Caco-2 (cell line): ENCODE measurements around the gene TLCD3B. TPM values are rescaled to one million over a fixed set of nuclear protein-coding genes. Genes with fewer than 3 reads are reported as not detected.

ENCODE experiments used
- BruUV-seq: library from RNA; stranded (reverse); fragments of 400-500 nt; replicated peaks from 2 replicates; lab custom pipeline; 2021; lab: Mats Ljungman, UMichigan
- CTCF ChIA-PET: fragments of 300-600 bp; sonication (Branson Sonifier 250); formaldehyde crosslinking; loops from one replicate; lab custom pipeline; 2022; ENCODE audit warnings: antibody characterized with exemption; lab: Charles Lee
- POLR2A ChIA-PET: fragments of 300-600 bp; sonication (Branson Sonifier 250); formaldehyde crosslinking; loops from one replicate; lab custom pipeline; 2022; ENCODE audit warnings: antibody characterized with exemption; lab: Charles Lee
- DNase-seq, 2 experiments: peaks; one replicate each; pipeline versions ENCODE4 v3.0.0 to v3.0.0-alpha.2; 2020 to 2022
- H3K27me3 ChIP-seq: replicated peaks from 2 replicates; pipeline ENCODE4 v1.6.0; 2011; ENCODE audit warnings: low read length; ENCODE audit not compliant: control insufficient read depth, insufficient read depth
- H3K36me3 ChIP-seq: 2 replicates; pipeline ENCODE4 v1.5.1; 2011; ENCODE audit warnings: low read length; ENCODE audit not compliant: control insufficient read depth, insufficient read depth
- H3K4me1 ChIP-seq: fragments of 250-450 bp; sonication (Bioruptor Pico); 2 replicates; pipeline ENCODE4 v1.5.1; 2020; ENCODE audit warnings: mild to moderate bottlenecking
- H3K4me3 ChIP-seq: 2 replicates; pipeline ENCODE4 v1.5.1; 2011; ENCODE audit warnings: low read depth, mild to moderate bottlenecking, control low read depth, low read length
- H3K9me3 ChIP-seq: fragments of 250-450 bp; sonication (Bioruptor Pico); 2 replicates; pipeline ENCODE4 v1.5.1; 2020; ENCODE audit warnings: mild to moderate bottlenecking, moderate library complexity
- H3K27ac Mint-ChIP-seq: one replicate; pipeline ENCODE4 v1.8.0; 2022; ENCODE audit warnings: mixed read lengths; ENCODE audit not compliant: unreplicated experiment
- H3K27me3 Mint-ChIP-seq: one replicate; pipeline ENCODE4 v1.8.0; 2022; ENCODE audit warnings: mixed read lengths; ENCODE audit not compliant: insufficient read depth, unreplicated experiment
- H3K36me3 Mint-ChIP-seq: one replicate; pipeline ENCODE4 v1.8.0; 2022; ENCODE audit warnings: mild to moderate bottlenecking, mixed read lengths; ENCODE audit not compliant: insufficient read depth, unreplicated experiment
- H3K4me1 Mint-ChIP-seq: one replicate; pipeline ENCODE4 v1.8.0; 2022; ENCODE audit warnings: low read depth, mixed read lengths; ENCODE audit not compliant: unreplicated experiment
- H3K4me3 Mint-ChIP-seq: one replicate; pipeline ENCODE4 v1.8.0; 2022; ENCODE audit warnings: mild to moderate bottlenecking, moderate library complexity, mixed read lengths; ENCODE audit not compliant: unreplicated experiment
- H3K9me3 Mint-ChIP-seq: one replicate; pipeline ENCODE4 v1.8.0; 2022; ENCODE audit warnings: mixed read lengths; ENCODE audit not compliant: unreplicated experiment
- CTCF ChIP-seq, 2 experiments: fragments of 200-600 bp in 1 of 2; IDR thresholded peaks; 1 replicate in 1 of 2; 2 replicates in 1 of 2; pipeline versions ENCODE4 v1.5.1 to v1.8.0; 2011 to 2022; ENCODE audit warnings: antibody characterized with exemption in 1 of 2, control low read depth in 1 of 2, inconsistent platforms in 1 of 2, low read depth in 1 of 2, low read length in 1 of 2, mild to moderate bottlenecking in 1 of 2, moderate library complexity in 1 of 2; ENCODE audit not compliant: insufficient read depth in 1 of 2, severe bottlenecking in 1 of 2, unreplicated experiment in 1 of 2
- intact Hi-C: fragments of 100-400 bp; cut with micrococcal nuclease; formaldehyde crosslinking; loops from one replicate; pipeline ENCODE4 v1.10.0; 2022; ENCODE audit not compliant: unreplicated experiment
- total RNA-seq: library from RNA; stranded (reverse); gene quantifications from 2 replicates; pipeline ENCODE4 v1.2.3, GENCODE V29; 2022

The TLCD3B gene
- total RNA-seq, 1 experiment from 2014 or later: 0.48 TPM

GRCh38 chr16:30009085-30009862, 21.8 kb downstream of the TLCD3B start:
- Mint-ChIP-seq H3K36me3 (peaks cover 1% of the 10 kb centered on the region), H3K4me1 (no peaks in the 10 kb centered on the region), H3K27ac (no peak overlapping the region), H3K27me3 (no peaks in the 10 kb centered on the region), H3K4me3 (peak overlapping the region; percentile 7), H3K9me3 (no peaks in the 10 kb centered on the region)
- Histone ChIP-seq H3K4me1 (no peaks in the 10 kb centered on the region), H3K9me3 (no peaks in the 10 kb centered on the region), H3K36me3 (no peaks in the 10 kb centered on the region), H3K4me3 (no peak overlapping the region), H3K27me3 (no peaks in the 10 kb centered on the region)
- ChIA-PET POLR2A (no interaction called here), CTCF (no interaction called here)
- no peak for TF ChIP-seq CTCF (IDR thresholded peaks at IDR 0.05; ENCODE audit: insufficient read depth in 1 of 2, low read depth in 1 of 2, low read length in 1 of 2, severe bottlenecking in 1 of 2, unreplicated experiment in 1 of 2)
- no peak for DNase-seq
- BruUV-seq: no TSS peak
- intact Hi-C loops: no loop called here

GRCh38 chr16:30007378-30007895, 23.6 kb downstream of the TLCD3B start:
- ChIA-PET POLR2A (no interaction called here), CTCF (no interaction called here)
- Mint-ChIP-seq H3K36me3 (peaks cover 9% of the 10 kb centered on the region), H3K4me1 (no peaks in the 10 kb centered on the region), H3K9me3 (no peaks in the 10 kb centered on the region), H3K27ac (no peak overlapping the region), H3K4me3 (no peak overlapping the region), H3K27me3 (no peaks in the 10 kb centered on the region)
- no peaks in the 10 kb centered on the region for H3K27me3 ChIP-seq
- no peaks in the 10 kb centered on the region for H3K9me3 ChIP-seq
- no peaks in the 10 kb centered on the region for H3K4me1 ChIP-seq
- BruUV-seq: no TSS peak
- intact Hi-C loops: no loop called here
- no peak overlapping the region for H3K4me3 ChIP-seq
- DNase-seq: no peak
- no peak for TF ChIP-seq CTCF (IDR thresholded peaks at IDR 0.05; ENCODE audit: insufficient read depth in 1 of 2, low read depth in 1 of 2, low read length in 1 of 2, severe bottlenecking in 1 of 2, unreplicated experiment in 1 of 2)
- no peaks in the 10 kb centered on the region for H3K36me3 ChIP-seq

GRCh38 chr16:30006659-30007377, 24.3 kb downstream of the TLCD3B start:
- no peak overlapping the region for H3K4me3 Mint-ChIP-seq
- no peak for TF ChIP-seq CTCF (IDR thresholded peaks at IDR 0.05; ENCODE audit: insufficient read depth in 1 of 2, low read depth in 1 of 2, low read length in 1 of 2, severe bottlenecking in 1 of 2, unreplicated experiment in 1 of 2)
- H3K9me3 Mint-ChIP-seq: no peaks in the 10 kb centered on the region
- intact Hi-C loops: no loop called here
- Histone ChIP-seq H3K4me1 (no peaks in the 10 kb centered on the region), H3K9me3 (no peaks in the 10 kb centered on the region), H3K27me3 (no peaks in the 10 kb centered on the region), H3K36me3 (no peaks in the 10 kb centered on the region), H3K4me3 (no peak overlapping the region)
- DNase-seq: no peak
- no peaks in the 10 kb centered on the region for H3K4me1 Mint-ChIP-seq
- no peaks in the 10 kb centered on the region for H3K27me3 Mint-ChIP-seq
- no peak overlapping the region for H3K27ac Mint-ChIP-seq
- ChIA-PET CTCF (no interaction called here), POLR2A (no interaction called here)
- no TSS peak for BruUV-seq
- H3K36me3 Mint-ChIP-seq: peaks cover 15% of the 10 kb centered on the region
